ENCODE results near the gene BCL11A. TPM values are rescaled to one million over a fixed set of nuclear protein-coding genes. Genes with fewer than 3 reads are reported as not detected.

Gene BCL11A
- total and polyA plus RNA-seq, 2 donors from 2014 or later = 1.4 to 8.7 TPM

- no peak for FAIRE-seq
- H3K9me3 ChIP-seq (ENCODE audit: control insufficient read depth in 2 of 3, insufficient read depth in 1 of 3, low read length in 3 of 3) = no peaks in the 10 kb centered on the region
- no peak for TF ChIP-seq CTCF (IDR thresholded peaks at IDR 0.05; ENCODE audit: borderline replicate concordance, extremely low read depth, insufficient read depth)
- no peak overlapping the region for H3K9ac ChIP-seq (ENCODE audit: low read length in 3 of 3)
- H3K27ac ChIP-seq (ENCODE audit: low read depth in 2 of 2, low read length in 2 of 2) = no peak overlapping the region
- H3K4me1 ChIP-seq (ENCODE audit: control insufficient read depth in 2 of 3, insufficient read depth in 2 of 3, low read depth in 1 of 3, low read length in 3 of 3) = no peaks in the 10 kb centered on the region
- H3K27me3 ChIP-seq (ENCODE audit: control insufficient read depth, insufficient read depth, low read length) = no peaks in the 10 kb centered on the region
- intact Hi-C loops (cut with DNase I) = no loop called here
- H3K4me3 ChIP-seq (ENCODE audit: low read length in 3 of 3) = no peak overlapping the region
- H3K36me3 ChIP-seq (ENCODE audit: control insufficient read depth in 2 of 3, insufficient read depth in 3 of 3, low read length in 3 of 3) = no peaks in the 10 kb centered on the region
- DNase-seq = no peak
Observed at GRCh38 chr2:60413069-60413813, 140.2 kb downstream of the BCL11A start.

GRCh38 chr2:60412620-60413019 lies 140.8 kb downstream of the BCL11A start:
- Histone ChIP-seq H3K36me3 (ENCODE audit: control insufficient read depth in 2 of 3, insufficient read depth in 3 of 3, low read length in 3 of 3) (no peaks in the 10 kb centered on the region), H3K27ac (ENCODE audit: low read depth in 2 of 2, low read length in 2 of 2) (no peak overlapping the region), H3K4me1 (ENCODE audit: control insufficient read depth in 2 of 3, insufficient read depth in 2 of 3, low read depth in 1 of 3, low read length in 3 of 3) (no peaks in the 10 kb centered on the region), H3K27me3 (ENCODE audit: control insufficient read depth, insufficient read depth, low read length) (no peaks in the 10 kb centered on the region), H3K9ac (ENCODE audit: low read length in 3 of 3) (no peak overlapping the region), H3K4me3 (ENCODE audit: low read length in 3 of 3) (no peak overlapping the region), H3K9me3 (ENCODE audit: control insufficient read depth in 2 of 3, insufficient read depth in 1 of 3, low read length in 3 of 3) (no peaks in the 10 kb centered on the region)
- FAIRE-seq (no peak), DNase-seq (no peak)
- intact Hi-C loops (cut with DNase I) = no loop called here
- no peak for TF ChIP-seq CTCF (IDR thresholded peaks at IDR 0.05; ENCODE audit: borderline replicate concordance, extremely low read depth, insufficient read depth)

GRCh38 chr2:60412027-60412426 lies 141.4 kb downstream of the BCL11A start:
- Histone ChIP-seq H3K9me3 (ENCODE audit: control insufficient read depth in 2 of 3, insufficient read depth in 1 of 3, low read length in 3 of 3) (no peaks in the 10 kb centered on the region), H3K4me1 (ENCODE audit: control insufficient read depth in 2 of 3, insufficient read depth in 2 of 3, low read depth in 1 of 3, low read length in 3 of 3) (no peaks in the 10 kb centered on the region), H3K9ac (ENCODE audit: low read length in 3 of 3) (no peak overlapping the region), H3K4me3 (ENCODE audit: low read length in 3 of 3) (no peak overlapping the region), H3K36me3 (ENCODE audit: control insufficient read depth in 2 of 3, insufficient read depth in 3 of 3, low read length in 3 of 3) (no peaks in the 10 kb centered on the region), H3K27ac (ENCODE audit: low read depth in 2 of 2, low read length in 2 of 2) (no peak overlapping the region), H3K27me3 (ENCODE audit: control insufficient read depth, insufficient read depth, low read length) (no peaks in the 10 kb centered on the region)
- no peak for FAIRE-seq
- intact Hi-C loops (cut with DNase I) = no loop called here
- TF ChIP-seq CTCF (IDR thresholded peaks at IDR 0.05; ENCODE audit: borderline replicate concordance, extremely low read depth, insufficient read depth) = no peak
- no peak for DNase-seq

Measured in kidney (tissue), 14 donors.